Measurements from ENCODE around the gene ARHGAP6. TPM values are rescaled to one million over a fixed set of nuclear protein-coding genes. Genes with fewer than 3 reads are reported as not detected.

The ARHGAP6 gene
- total and polyA plus RNA-seq, 2 of the 13 experiments (the other 11 are each of a cell fraction or from before 2014, with no cell fraction given), result 0.11 TPM; not detected in 1

GRCh38 chrX:11319806-11320520 lies 345.8 kb downstream of the ARHGAP6 start (continued):
- TF ChIP-seq, protein P1, sequence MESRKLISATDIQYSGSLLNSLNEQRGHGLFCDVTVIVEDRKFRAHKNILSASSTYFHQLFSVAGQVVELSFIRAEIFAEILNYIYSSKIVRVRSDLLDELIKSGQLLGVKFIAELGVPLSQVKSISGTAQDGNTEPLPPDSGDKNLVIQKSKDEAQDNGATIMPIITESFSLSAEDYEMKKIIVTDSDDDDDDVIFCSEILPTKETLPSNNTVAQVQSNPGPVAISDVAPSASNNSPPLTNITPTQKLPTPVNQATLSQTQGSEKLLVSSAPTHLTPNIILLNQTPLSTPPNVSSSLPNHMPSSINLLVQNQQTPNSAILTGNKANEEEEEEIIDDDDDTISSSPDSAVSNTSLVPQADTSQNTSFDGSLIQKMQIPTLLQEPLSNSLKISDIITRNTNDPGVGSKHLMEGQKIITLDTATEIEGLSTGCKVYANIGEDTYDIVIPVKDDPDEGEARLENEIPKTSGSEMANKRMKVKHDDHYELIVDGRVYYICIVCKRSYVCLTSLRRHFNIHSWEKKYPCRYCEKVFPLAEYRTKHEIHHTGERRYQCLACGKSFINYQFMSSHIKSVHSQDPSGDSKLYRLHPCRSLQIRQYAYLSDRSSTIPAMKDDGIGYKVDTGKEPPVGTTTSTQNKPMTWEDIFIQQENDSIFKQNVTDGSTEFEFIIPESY (CRISPR knock-in tag; IDR thresholded peaks at IDR 0.05), result no peak
- no peak for TF ChIP-seq SP2 (CRISPR knock-in tag; IDR thresholded peaks at IDR 0.05)
- TF ChIP-seq AKAP8 (CRISPR knock-in tag; IDR thresholded peaks at IDR 0.05), result no peak
- no peak for TF ChIP-seq KLF16 (CRISPR knock-in tag; IDR thresholded peaks at IDR 0.05)

- H3K4me2 ChIP-seq (ENCODE audit: low read depth, low read length), result no peak overlapping the region
- H3K36me3 ChIP-seq (replicated peaks in 1 of 2; ENCODE audit: control insufficient read depth in 1 of 2, insufficient read depth in 2 of 2, low read length in 2 of 2), result no peaks in the 10 kb centered on the region
- no peak for TF ChIP-seq CENPT (CRISPR knock-in tag; IDR thresholded peaks at IDR 0.05; ENCODE audit: low read depth)
- no peak for TF ChIP-seq ARNT (IDR thresholded peaks at IDR 0.05)
- WGBS (ENCODE audit: low lambda C conversion rate), result 28% methylated on average over 7 of the region's 7 CpGs
- no peaks in the 10 kb centered on the region for H3K79me2 ChIP-seq (ENCODE audit: insufficient read depth, low read length)
- no TSS peak for BruUV-seq (replicated peaks)
- H3K4me3 ChIP-seq (replicated peaks in 1 of 3; ENCODE audit: insufficient read depth in 1 of 3, low read depth in 2 of 3, low read length in 3 of 3), result no peak overlapping the region
- ChIA-PET POLR2A (no interaction called here), CTCF (ENCODE audit: low intra/inter-chr PET ratio, low total read pairs) (no interaction called here)
- H3K27ac ChIP-seq (ENCODE audit: extremely low read length, insufficient read depth, low read length), result no peak overlapping the region
- intact Hi-C loops (cut with micrococcal nuclease; ENCODE audit: unreplicated experiment) (no loop called here), in situ Hi-C loops (cut with HindIII; ENCODE audit: extremely low pct_ligation_motif_present, low pct_unique_long_range_greater_than_20kb) (no loop called here)
- DNase-seq (ENCODE audit: low spot score) (no peak), ATAC-seq (no peak), FAIRE-seq (no peak)
- H3K9me3 ChIP-seq (ENCODE audit: low read length), result no peaks in the 10 kb centered on the region
- H3K4me1 ChIP-seq (ENCODE audit: insufficient read depth, low read length), result no peaks in the 10 kb centered on the region
- no peaks in the 10 kb centered on the region for H3K27me3 ChIP-seq (ENCODE audit: control insufficient read depth in 1 of 2, insufficient read depth in 2 of 2, low read length in 2 of 2)
- H3K9ac ChIP-seq (ENCODE audit: insufficient read depth, low read depth, low read length), result no peak overlapping the region
- H2AFZ ChIP-seq (ENCODE audit: low read length), result no peak overlapping the region
- no peaks in the 10 kb centered on the region for H4K20me1 ChIP-seq (ENCODE audit: insufficient read depth, low read length)
Measured at GRCh38 chrX:11311706-11312105, 354.0 kb downstream of the ARHGAP6 start.

Data from HepG2 (cell line).